Esophagus muscularis mucosa (tissue), 4 donors: ENCODE measurements around the gene P2RY1. TPM values are rescaled to one million over a fixed set of nuclear protein-coding genes. Genes with fewer than 3 reads are reported as not detected.

Source experiments
- DNase-seq: peaks from one replicate; pipeline ENCODE4 v3.0.0-alpha.2; 2017; ENCODE audit errors: extremely low spot score
- H3K27ac ChIP-seq, 4 donors: fragments of 200-600 bp; sonication (generic); replicated peaks in 1 of 4; 1 replicate in 3 of 4; 2 replicates in 1 of 4; pipeline ENCODE4 v1.5.1; 2016 to 2019; ENCODE audit warnings: mild to moderate bottlenecking in 1 of 4
- H3K27me3 ChIP-seq, 4 donors: fragments of 200-600 bp; sonication (generic); one replicate each; pipeline versions ENCODE4 v1.5.1 to v1.6.0; 2016 to 2019
- H3K36me3 ChIP-seq, 4 donors: fragments of 200-600 bp; sonication (generic); one replicate each; pipeline ENCODE4 v1.5.1; 2016 to 2019
- H3K4me1 ChIP-seq, 4 donors: fragments of 200-600 bp; sonication (generic); one replicate each; pipeline ENCODE4 v1.5.1; 2016 to 2019
- H3K4me3 ChIP-seq, 4 donors: fragments of 200-600 bp; sonication (generic); 1 replicate in 2 of 4; 2 replicates in 2 of 4; pipeline ENCODE4 v1.5.1; 2016 to 2019; ENCODE audit warnings: mild to moderate bottlenecking in 4 of 4, moderate library complexity in 1 of 4
- H3K9me3 ChIP-seq, 4 donors: fragments of 200-600 bp; sonication (generic); 1 replicate in 3 of 4; 2 replicates in 1 of 4; pipeline ENCODE4 v1.5.1; 2016 to 2019
- EP300 ChIP-seq: sonication (generic); formaldehyde crosslinking; IDR thresholded peaks from one replicate; pipeline ENCODE4 v1.6.1; 2017; ENCODE audit warnings: antibody characterized with exemption
- POLR2A ChIP-seq: fragments of 450-650 bp; IDR thresholded peaks from one replicate; pipeline ENCODE4 v1.6.1; 2017; ENCODE audit warnings: antibody characterized with exemption, moderate library complexity, mild to moderate bottlenecking, low read depth
- POLR2AphosphoS5 ChIP-seq, 2 donors: sonication (generic); formaldehyde crosslinking; IDR thresholded peaks; one replicate each; pipeline ENCODE4 v1.6.1; 2017; ENCODE audit warnings: antibody characterized with exemption in 2 of 2
- WGBS: methylation state at CpG from one replicate; pipeline ENCODE4 v1.1.5; 2018; 5-methylcytosine and 5-hydroxymethylcytosine counted together
- intact Hi-C: fragments of 100-400 bp; cut with DNase I; formaldehyde crosslinking; loops from one replicate; pipeline ENCODE4 v1.15.1; 2023
- total RNA-seq, 4 donors: library from RNA; depleted of rRNA; stranded (reverse); fragments of >200 nt; gene quantifications; one replicate each; pipeline versions ENCODE4 v1.1.0 to v1.2.1, GENCODE V29; 2016
- TF ChIP-seq, protein P1 (sequence below), 3 experiments: fragments of 200-600 bp in 2 of 3; fragments of 450-650 bp in 1 of 3; sonication (generic) in 2 of 3; IDR thresholded peaks; one replicate each; pipeline ENCODE4 v1.5.1; 2017 to 2019; ENCODE audit warnings: antibody characterized with exemption in 3 of 3, mild to moderate bottlenecking in 2 of 3, moderate library complexity in 1 of 3

Gene P2RY1
- total RNA-seq, 4 donors from 2014 or later: 1.7 to 3.3 (median 2.6) TPM

DNA sequence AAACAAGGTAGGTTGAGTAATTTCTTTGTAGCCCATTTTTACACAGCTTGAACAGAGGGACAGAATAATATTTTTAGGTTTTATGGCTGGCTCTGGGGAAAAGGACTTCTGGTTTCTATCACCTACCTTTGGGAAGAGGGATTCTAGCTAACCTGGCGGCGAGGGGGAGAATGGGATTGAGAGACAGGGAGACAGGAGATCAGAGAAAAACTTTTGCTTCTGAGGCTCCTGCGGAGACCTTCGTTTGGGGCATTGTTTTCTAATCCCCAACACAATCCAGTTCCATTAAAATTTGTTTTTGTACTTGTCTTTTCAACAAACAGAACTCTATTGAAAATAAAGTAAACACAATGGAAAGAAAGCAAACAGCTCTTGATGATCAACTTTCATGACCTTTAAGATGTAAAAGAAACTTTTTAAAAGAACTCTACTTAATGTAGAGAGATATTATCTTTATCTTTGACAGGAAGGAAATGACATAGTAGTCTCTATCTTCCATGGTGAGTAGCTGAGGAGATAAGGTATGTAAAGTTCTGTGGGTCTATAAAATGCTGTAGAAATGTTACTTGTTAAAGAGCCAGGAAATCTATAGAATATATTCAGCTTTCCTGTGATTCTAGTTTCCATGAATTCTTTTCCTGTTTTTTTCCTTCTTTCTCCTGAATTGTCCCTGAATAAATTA is 37.0 kb upstream of the P2RY1 start:
- H3K9me3 ChIP-seq: no peaks in the 10 kb centered on the region
- H3K27me3 ChIP-seq: no peaks in the 10 kb centered on the region
- H3K4me1 ChIP-seq: no peaks in the 10 kb centered on the region
- no peak for TF ChIP-seq POLR2AphosphoS5 (IDR thresholded peaks at IDR 0.05)
- TF ChIP-seq, protein P1, sequence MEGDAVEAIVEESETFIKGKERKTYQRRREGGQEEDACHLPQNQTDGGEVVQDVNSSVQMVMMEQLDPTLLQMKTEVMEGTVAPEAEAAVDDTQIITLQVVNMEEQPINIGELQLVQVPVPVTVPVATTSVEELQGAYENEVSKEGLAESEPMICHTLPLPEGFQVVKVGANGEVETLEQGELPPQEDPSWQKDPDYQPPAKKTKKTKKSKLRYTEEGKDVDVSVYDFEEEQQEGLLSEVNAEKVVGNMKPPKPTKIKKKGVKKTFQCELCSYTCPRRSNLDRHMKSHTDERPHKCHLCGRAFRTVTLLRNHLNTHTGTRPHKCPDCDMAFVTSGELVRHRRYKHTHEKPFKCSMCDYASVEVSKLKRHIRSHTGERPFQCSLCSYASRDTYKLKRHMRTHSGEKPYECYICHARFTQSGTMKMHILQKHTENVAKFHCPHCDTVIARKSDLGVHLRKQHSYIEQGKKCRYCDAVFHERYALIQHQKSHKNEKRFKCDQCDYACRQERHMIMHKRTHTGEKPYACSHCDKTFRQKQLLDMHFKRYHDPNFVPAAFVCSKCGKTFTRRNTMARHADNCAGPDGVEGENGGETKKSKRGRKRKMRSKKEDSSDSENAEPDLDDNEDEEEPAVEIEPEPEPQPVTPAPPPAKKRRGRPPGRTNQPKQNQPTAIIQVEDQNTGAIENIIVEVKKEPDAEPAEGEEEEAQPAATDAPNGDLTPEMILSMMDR (IDR thresholded peaks at IDR 0.05): no peak
- no peak overlapping the region for H3K27ac ChIP-seq
- WGBS: 59% methylated on average over 4 of the region's 4 CpGs
- H3K36me3 ChIP-seq: no peaks in the 10 kb centered on the region
- intact Hi-C loops: no loop called here
- DNase-seq: no peak
- H3K4me3 ChIP-seq: no peak overlapping the region

DNA sequence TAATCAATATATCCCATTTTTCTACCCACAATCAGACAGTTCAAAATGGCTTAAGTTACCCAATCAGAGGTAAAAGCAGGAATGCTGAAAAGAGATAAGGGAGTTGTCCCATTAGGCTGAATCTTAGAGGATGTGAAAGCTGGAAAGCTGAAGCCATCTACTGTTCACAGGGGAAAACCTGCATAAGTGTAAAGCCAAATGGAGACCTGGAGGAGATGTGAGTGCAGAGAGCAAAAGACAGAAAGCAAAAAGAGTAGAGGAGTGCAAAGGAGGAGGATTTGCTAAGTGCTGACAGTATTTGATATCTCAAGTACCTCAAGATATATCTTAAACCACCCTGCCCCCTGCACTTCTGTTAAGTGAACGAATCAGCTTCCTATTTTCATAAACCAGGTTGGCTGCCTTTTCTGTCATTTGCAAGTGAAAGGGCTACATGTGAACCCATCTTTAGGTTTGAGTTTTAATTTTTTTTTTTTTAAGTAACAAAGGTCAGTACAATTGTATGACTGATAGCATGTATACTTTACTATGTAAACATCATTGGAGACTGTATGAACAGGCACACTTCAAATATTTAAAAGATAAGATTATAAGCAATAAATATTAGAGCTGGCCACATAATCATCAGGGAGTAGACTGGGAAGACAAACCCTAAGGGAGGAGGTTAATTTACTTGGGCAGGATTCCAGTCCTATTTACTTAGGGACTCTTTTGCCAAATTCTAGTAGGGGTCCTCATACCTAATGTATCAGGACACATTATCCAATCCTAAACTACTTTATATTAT is 22.8 kb upstream of the P2RY1 start:
- no peak overlapping the region for H3K4me3 ChIP-seq
- no peaks in the 10 kb centered on the region for H3K9me3 ChIP-seq
- no peaks in the 10 kb centered on the region for H3K36me3 ChIP-seq
- no peaks in the 10 kb centered on the region for H3K4me1 ChIP-seq
- WGBS: 47% methylated on average over 1 of the region's 1 CpG
- TF ChIP-seq EP300 (no peak), POLR2AphosphoS5 (IDR thresholded peaks at IDR 0.05) (no peak), POLR2A (no peak)
- TF ChIP-seq, protein P1 (IDR thresholded peaks at IDR 0.05): no peak
- intact Hi-C loops: no loop called here
- no peak for DNase-seq
- no peak overlapping the region for H3K27ac ChIP-seq
- H3K27me3 ChIP-seq: no peaks in the 10 kb centered on the region

DNA sequence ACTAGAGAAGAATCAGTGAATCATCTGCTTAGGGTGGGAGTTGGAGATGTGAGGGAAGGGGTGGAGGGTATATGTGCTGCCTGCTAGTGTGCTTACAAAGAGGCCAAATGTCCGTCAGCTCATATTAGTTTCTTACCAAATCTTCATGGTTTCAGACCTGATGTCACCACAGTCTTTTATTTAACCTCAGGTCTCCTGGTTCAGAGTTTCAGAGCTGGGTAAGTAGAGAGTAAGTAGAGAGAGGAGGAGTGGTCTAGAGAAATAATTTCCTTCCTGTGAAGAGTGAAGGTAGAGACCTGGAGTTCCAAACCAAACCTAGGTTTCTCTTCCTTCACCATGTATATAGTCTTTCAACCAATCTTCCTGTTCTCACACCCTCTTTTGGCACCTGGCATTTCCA is 17.5 kb upstream of the P2RY1 start:
- TF ChIP-seq POLR2AphosphoS5 (IDR thresholded peaks at IDR 0.05): no peak
- TF ChIP-seq EP300: no peak
- no peak for TF ChIP-seq POLR2A
- TF ChIP-seq, protein P1 (IDR thresholded peaks at IDR 0.05): no peak
- intact Hi-C loops: no loop called here
- Histone ChIP-seq H3K27me3 (no peaks in the 10 kb centered on the region), H3K4me3 (no peak overlapping the region), H3K36me3 (no peaks in the 10 kb centered on the region), H3K27ac (no peak overlapping the region), H3K9me3 (no peaks in the 10 kb centered on the region), H3K4me1 (no peaks in the 10 kb centered on the region)
- DNase-seq: no peak
- whole genome bisulfite sequencing: 76% methylated on average over 1 of the region's 1 CpG

DNA sequence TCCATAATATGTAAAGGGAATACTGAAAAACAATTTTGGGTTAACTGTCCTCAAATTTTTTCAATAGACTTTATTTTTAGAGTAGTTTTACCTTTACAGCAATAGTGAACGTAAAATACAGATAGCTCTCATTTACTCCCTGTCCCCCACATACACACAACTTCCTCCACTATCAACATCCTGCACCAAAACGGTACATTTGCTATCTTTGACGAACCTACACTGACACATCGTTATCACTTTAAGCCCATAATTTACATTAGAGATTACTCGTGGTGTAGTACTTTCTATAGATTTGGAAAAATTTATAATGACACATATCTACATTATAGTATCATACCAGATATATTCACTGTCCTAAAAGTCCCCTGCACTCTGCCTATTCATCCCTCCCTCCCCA is 16.9 kb upstream of the P2RY1 start:
- intact Hi-C loops: no loop called here
- 53% methylated on average over 5 of the region's 5 CpGs for WGBS
- TF ChIP-seq POLR2AphosphoS5 (IDR thresholded peaks at IDR 0.05): no peak
- TF ChIP-seq EP300: no peak
- TF ChIP-seq POLR2A: no peak
- TF ChIP-seq, protein P1 (IDR thresholded peaks at IDR 0.05): no peak

More for the DNA sequence above, 16.9 kb upstream of the P2RY1 start:
- Histone ChIP-seq H3K27ac (no peak overlapping the region), H3K4me1 (no peaks in the 10 kb centered on the region), H3K4me3 (no peak overlapping the region), H3K9me3 (no peaks in the 10 kb centered on the region), H3K27me3 (no peaks in the 10 kb centered on the region), H3K36me3 (no peaks in the 10 kb centered on the region)
- DNase-seq: no peak
